ENCODE results near the gene ADAMTS8. TPM values are rescaled to one million over a fixed set of nuclear protein-coding genes. Genes with fewer than 3 reads are reported as not detected.

The ADAMTS8 gene
- total and polyA plus RNA-seq, 2 donors (not counting 3 experiments of a cell fraction or from before 2014, with no cell fraction given): not detected

GRCh38 chr11:130457623-130458409, 29.4 kb upstream of the ADAMTS8 start:
- POLR2A ChIA-PET: no interaction called here
- no peaks in the 10 kb centered on the region for H4K20me1 ChIP-seq (replicated peaks; ENCODE audit: control insufficient read depth, extremely low read depth, insufficient read depth, low read length)
- intact Hi-C loops (cut with micrococcal nuclease): no loop called here

More at GRCh38 chr11:130457623-130458409, 29.4 kb upstream of the ADAMTS8 start:
- FAIRE-seq (no peak), DNase-seq (ENCODE audit: low read depth, low spot score) (no peak)
- CTCF ChIA-PET: no interaction called here
- Histone ChIP-seq H3K36me3 (ENCODE audit: control insufficient read depth in 2 of 2, extremely low read depth in 1 of 2, insufficient read depth in 2 of 2, low read length in 2 of 2) (no peaks in the 10 kb centered on the region), H2AFZ (ENCODE audit: low read depth, low read length) (no peak overlapping the region), H3K27ac (ENCODE audit: insufficient read depth, low read depth, low read length) (no peak overlapping the region), H3K79me2 (ENCODE audit: control insufficient read depth, insufficient read depth, low read length) (no peaks in the 10 kb centered on the region), H3K9me3 (replicated peaks; ENCODE audit: control insufficient read depth, insufficient read depth, low read length) (no peaks in the 10 kb centered on the region), H3K4me2 (ENCODE audit: insufficient read depth, low read length) (no peak overlapping the region), H3K4me1 (ENCODE audit: control insufficient read depth, extremely low read depth, insufficient read depth, low read length) (no peaks in the 10 kb centered on the region), H3K9me1 (replicated peaks; ENCODE audit: control insufficient read depth, extremely low read depth, insufficient read depth, low read length) (no peaks in the 10 kb centered on the region), H3K4me3 (replicated peaks in 1 of 3; ENCODE audit: insufficient read depth in 1 of 3, low read depth in 1 of 3, low read length in 3 of 3) (no peak overlapping the region), H3K9ac (replicated peaks; ENCODE audit: extremely low read depth, insufficient read depth, low read length) (no peak overlapping the region), H3K27me3 (ENCODE audit: control insufficient read depth in 2 of 2, insufficient read depth in 2 of 2, low read length in 2 of 2) (peaks cover 3 to 10% of the 10 kb centered on the region in 2 experiments)
- no TSS peak for BruUV-seq (replicated peaks)
- no peak for TF ChIP-seq CTCF (IDR thresholded peaks at IDR 0.05; ENCODE audit: extremely low read depth in 1 of 2, insufficient read depth in 1 of 2, low read depth in 1 of 2, low read length in 2 of 2)
- TF ChIP-seq EZH2 (IDR thresholded peaks at IDR 0.05; ENCODE audit: borderline replicate concordance, low read depth, low read length, severe bottlenecking): no peak
- TF ChIP-seq MYC (IDR thresholded peaks at IDR 0.05; ENCODE audit: low read depth, low read length): no peak
- TF ChIP-seq JUN (IDR thresholded peaks at IDR 0.05; ENCODE audit: borderline replicate concordance, insufficient read depth, insufficient read length, low read depth): no peak
- no peak for TF ChIP-seq POLR2A (IDR thresholded peaks at IDR 0.05; ENCODE audit: low read depth, low read length)
- no peak for TF ChIP-seq POLR2AphosphoS5 (IDR thresholded peaks at IDR 0.05; ENCODE audit: insufficient read depth, low read depth, low read length)
- no peak for TF ChIP-seq MAX (IDR thresholded peaks at IDR 0.05; ENCODE audit: insufficient read depth, insufficient read length)
- no peak for TF ChIP-seq FOS (IDR thresholded peaks at IDR 0.05; ENCODE audit: borderline replicate concordance, insufficient read depth, low read length)
- TF ChIP-seq GATA2 (IDR thresholded peaks at IDR 0.05; ENCODE audit: insufficient read depth, insufficient read length, low read depth, low read length): no peak
- dilution Hi-C loops (cut with MboI; ENCODE audit: extremely low pct_ligation_motif_present, low sequenced_read_pairs): no loop called here

Data from endothelial cell of umbilical vein (primary cell).